Activated CD4-positive, alpha-beta T cell treated with anti-CD3 and anti-CD28 coated beads, Interleukin-2, amount 50 U/mL, for 4 hours (primary cell): ENCODE measurements around the gene WFIKKN1.
"Not testable (repeated sequence)": the region's sequence is repeated elsewhere in the genome, so short reads cannot be mapped to it uniquely, and the experiment has no call there.

ENCODE experiments used
- DNase-seq, 2 experiments: peaks; one replicate each; pipeline ENCODE4 v3.0.0-alpha.2; 2020

Gene WFIKKN1

GRCh38 chr16:595094-595528 is 35.7 kb upstream of the WFIKKN1 start:
- no peak for DNase-seq

GRCh38 chr16:595942-596735 is 34.6 kb upstream of the WFIKKN1 start:
- no peak for DNase-seq

GRCh38 chr16:596736-597060 is 34.1 kb upstream of the WFIKKN1 start:
- DNase-seq: no peak

DNA sequence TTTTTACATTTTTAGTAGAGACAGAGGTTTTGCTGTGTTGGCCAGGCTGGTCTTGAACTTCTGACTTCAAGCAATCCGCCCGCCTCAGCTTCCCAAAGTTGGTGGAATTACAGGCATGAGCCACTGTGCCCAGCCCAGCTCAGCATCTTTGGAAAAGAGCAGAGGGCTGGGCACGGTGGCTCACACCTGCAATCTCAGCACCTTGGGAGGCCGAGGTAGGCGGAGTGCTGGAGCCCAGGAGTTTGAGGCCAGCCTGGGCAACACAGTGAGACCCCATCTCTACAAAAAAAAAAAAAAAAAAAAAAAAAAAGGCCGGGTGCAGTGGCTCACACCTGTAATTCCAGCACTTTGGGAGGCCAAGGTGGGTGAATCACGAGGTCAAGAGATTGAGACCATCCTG is 33.1 kb upstream of the WFIKKN1 start:
- not testable (repeated sequence) for DNase-seq

- no peak for DNase-seq
These were observed 31.7 kb upstream of the WFIKKN1 start for GRCh38 chr16:598823-599739.

DNA sequence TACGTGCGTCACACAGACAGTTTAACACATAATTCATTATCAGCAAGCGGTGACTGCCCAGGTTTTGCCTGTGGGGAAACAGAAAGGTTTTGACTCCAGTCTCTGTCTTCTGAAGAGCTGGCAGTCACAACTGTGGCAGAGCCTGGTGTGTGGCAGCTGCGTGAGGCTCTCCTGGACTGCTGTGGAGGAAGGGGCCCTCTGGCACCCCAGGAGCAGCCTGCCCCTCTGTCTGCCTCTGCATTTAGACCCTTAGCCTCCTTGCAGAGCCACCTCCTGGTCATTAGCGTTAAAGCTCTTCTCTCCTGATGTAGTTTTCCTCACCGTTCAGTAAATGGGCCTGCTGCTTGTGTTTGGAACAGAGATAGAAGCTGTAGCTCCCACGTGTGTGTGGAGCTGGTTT is 30.0 kb upstream of the WFIKKN1 start:
- DNase-seq: no peak

GRCh38 chr16:603933-604332 is 26.9 kb upstream of the WFIKKN1 start:
- no peak for DNase-seq

GRCh38 chr16:606656-607307 is 24.0 kb upstream of the WFIKKN1 start:
- no peak for DNase-seq

- no peak for DNase-seq
These were observed 22.8 kb upstream of the WFIKKN1 start for GRCh38 chr16:608019-608418.

DNA sequence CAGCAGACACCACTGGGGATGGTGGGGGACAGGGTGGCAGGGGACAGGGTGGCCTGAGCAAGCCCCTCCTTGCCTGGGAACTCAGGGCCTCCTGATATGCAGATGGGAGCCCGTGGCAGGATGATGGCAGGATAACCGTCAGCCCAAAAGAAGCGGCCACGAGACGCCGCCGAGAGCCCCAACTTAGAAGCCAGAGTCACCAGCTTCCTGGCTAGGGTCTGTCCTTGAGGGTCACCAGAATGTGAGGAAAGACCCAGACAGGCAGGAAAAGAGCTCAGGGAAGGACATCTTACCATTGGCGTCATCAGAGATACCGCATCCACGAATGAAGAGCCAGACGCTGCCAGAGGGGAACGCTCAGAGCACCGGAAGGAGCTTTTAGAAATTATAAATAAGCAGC is 21.5 kb upstream of the WFIKKN1 start:
- DNase-seq: no peak

- DNase-seq: no peak
These were observed 20.8 kb upstream of the WFIKKN1 start for GRCh38 chr16:609984-610383.

- peak; percentile 49 to 52 for DNase-seq
These were observed 20.0 kb upstream of the WFIKKN1 start for GRCh38 chr16:610513-611381.

DNA sequence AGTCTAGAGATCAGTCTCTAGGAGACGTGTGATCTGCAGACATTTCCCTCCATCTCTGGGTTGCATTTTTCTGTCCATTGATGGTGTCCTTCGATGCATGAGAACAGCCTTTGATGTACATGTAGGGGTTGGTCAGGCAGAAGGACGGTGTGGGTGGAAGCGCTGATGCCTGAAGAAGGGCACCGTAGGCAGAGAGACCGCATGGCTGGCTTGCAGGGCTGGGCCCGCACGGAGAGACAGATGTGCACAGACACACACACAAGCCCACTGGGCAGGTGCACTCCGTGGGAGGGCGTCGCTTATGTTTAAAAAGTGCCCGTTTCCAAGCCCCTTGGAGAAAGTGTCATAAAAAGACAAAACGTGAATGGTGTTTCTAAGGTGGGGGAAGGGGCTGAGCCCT is 15.7 kb upstream of the WFIKKN1 start:
- DNase-seq: no peak

DNA sequence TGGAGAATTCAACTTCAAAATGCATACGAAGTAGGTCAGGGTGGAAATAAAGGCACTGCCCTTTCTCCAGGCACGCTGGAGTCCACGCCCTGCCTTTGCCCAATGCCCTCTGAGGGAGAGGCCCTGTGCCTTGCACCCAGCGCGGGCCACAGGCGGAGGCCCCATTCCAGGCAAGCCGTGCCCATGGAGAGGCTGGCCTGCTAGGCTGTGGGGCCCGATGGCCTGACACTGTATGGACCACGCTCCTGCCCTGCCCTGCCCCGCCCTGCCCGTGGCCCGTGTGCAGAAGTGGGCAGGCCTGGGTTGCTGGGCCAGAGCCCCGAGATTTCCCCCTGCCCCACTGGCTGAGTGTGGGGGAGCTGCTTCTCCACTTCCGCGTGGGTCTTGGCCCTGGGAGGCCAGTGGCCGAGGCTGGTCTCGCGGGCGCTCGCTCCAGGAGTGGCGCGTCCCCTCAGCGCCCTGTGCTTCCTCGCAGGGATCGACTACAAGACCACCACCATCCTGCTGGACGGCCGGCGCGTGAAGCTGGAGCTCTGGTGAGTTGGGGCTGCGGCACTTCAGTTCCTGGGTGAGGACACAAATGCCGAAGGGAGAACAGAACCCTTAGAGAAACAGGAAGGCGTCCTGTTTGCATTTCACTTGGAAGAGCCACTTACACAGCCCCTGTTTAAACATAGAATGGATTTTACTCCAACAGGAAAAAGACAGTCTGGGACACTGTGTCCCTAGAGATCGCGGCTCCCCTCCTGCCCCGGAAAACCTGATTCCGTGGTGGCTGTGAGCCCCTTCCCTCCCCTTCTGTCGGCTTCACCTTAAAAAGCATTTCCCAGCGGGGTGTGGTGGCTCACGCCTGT is 13.8 kb upstream of the WFIKKN1 start:
- DNase-seq: no peak

DNA sequence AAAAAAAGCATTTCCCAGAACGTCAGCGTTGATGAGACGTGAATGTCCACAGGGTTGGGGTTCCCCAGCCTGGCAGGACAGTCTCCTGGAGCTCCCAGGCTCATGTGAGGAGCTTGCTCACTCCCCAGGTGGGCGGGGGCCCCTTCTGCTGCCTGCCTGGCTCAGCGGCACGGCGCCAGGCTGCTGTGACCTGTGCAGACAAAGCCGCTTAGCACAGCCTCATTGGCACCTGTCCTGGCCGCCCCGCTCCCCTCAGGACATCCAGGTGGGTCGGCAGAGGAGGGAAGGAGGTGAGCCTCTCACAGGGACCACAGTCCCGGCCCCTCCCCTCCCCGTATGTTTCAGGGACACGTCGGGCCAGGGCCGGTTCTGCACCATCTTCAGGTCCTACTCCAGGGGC is 12.9 kb upstream of the WFIKKN1 start:
- no peak for DNase-seq

DNA sequence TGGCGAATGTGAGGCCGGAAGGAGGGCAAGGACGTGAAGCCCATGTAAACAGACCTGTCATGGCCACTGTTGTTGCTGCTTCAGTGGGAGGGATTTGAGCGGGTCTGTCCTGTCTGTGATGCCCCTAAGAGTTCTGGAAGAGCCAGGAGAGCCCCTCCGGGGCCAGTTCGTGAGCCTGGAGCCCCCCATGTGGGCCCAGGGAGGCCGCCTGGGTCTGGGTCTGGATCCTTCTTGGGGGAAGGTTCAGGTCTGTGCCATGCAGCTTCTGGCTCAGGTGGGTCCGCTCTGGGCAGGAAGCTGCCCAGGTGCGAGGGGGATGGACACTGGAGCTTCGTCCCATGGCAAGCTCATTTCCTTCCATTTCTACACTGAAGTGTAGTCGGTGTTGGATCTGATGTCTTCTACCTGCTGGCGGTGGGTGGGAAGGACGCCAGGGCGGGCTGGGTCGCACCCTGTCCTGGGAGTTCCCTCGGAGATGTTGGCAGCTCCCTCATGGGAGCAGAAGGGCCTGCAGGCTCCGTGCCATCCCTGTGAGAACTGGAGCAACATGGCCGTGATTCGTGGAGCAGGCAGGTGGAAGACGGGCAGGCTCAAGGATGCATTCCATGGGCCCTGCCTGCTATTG is 11.2 kb upstream of the WFIKKN1 start:
- no peak for DNase-seq

- no peak for DNase-seq
These were observed 9.9 kb upstream of the WFIKKN1 start for GRCh38 chr16:620700-621525.

DNA sequence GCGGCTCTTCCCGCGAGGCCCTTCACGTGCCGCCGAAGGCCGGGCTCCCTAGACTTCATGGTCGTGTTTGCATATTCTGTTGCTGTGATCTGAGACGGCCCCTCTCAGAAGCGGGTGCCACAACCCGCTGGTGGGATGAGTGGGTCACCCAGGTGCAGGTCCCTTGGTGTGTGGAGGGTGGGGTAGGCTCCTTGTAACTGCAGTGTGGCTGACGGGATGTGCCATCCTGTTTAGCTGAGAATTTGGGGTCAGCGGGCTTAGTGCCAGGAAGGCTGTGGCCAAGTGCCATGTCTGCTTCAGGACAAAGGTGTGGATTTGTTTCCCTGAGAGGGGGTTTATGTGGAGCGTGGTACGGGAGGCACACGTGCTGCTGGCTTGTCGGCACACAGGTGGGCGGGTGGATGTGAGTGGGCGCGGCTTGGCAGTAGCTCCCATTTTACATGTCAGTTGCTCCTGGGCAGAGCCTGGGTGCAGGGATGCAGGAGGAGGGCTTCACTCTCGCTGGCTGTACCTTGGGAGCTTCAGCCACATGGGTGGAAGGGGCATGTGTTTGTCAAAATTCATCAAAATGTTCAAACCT is 9.2 kb upstream of the WFIKKN1 start:
- no peak for DNase-seq

DNA sequence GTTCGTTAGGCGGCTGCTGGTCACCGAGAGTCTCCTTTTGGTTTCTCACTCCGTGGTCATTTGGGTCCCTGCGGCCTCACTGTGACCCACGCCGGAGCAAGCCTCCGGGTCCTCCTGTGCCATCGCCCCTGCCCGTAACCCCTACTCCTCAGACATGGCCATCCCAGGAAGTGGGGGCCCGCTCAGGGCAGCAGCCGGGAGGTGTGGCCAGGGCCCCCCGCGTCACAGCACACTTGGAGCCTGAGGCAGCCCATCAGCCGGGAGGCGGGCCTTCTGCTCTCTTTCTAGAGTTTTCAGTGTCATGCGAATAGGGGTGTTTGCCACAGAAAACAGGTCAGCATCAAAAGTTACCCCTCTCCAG is 7.9 kb upstream of the WFIKKN1 start:
- DNase-seq: no peak

DNA sequence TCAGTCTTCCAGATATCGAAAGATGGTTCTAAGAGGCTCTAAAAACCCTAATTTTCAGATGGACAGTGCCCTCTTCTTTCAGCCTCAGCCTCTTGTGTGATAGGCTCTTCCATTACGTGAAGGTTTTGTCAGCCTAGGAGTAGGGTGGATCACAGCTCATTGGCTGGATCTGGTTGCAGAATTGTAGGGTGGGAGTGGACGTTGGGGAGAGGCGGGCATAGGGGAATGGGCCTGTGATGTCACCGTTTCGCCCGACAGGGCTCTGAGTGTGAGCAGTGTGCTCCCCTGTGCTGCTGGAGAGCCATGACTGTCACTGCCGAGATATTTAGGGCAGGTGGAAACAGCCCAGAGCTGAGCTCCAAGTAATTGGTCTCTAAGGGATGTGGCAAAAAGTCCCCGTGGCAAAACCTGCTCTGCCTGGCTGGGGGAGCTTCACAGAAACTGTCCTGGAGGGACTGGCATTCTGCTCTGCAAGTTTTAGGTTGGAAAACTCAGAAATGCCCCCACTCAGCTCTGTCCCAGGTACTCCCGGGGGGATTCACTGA is 6.2 kb upstream of the WFIKKN1 start:
- DNase-seq: no peak
